ENCODE results near the gene ATG5.

ATG5 gene

DNA sequence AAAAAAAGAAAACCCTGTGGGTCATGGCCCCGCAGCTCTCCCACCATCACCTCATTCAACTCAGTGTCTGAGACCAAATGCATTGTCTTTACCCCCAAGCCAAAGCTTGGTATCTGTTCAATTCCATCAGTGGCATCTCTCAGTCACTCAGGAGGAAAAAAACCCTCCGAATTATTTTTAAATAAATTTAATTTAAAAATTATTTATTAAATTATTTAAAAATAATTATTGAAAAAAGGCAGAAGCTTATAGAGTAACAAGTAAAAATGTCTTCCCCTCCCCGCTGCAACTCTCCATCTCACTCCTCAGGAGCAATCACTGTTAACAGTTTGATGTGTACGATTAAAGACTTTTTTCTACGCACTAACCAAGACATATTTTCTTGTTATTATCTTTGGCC is 188.7 kb downstream of the ATG5 start:
- DNase-seq (ENCODE audit: low read depth), result no peak
- TF ChIP-seq, protein P1, sequence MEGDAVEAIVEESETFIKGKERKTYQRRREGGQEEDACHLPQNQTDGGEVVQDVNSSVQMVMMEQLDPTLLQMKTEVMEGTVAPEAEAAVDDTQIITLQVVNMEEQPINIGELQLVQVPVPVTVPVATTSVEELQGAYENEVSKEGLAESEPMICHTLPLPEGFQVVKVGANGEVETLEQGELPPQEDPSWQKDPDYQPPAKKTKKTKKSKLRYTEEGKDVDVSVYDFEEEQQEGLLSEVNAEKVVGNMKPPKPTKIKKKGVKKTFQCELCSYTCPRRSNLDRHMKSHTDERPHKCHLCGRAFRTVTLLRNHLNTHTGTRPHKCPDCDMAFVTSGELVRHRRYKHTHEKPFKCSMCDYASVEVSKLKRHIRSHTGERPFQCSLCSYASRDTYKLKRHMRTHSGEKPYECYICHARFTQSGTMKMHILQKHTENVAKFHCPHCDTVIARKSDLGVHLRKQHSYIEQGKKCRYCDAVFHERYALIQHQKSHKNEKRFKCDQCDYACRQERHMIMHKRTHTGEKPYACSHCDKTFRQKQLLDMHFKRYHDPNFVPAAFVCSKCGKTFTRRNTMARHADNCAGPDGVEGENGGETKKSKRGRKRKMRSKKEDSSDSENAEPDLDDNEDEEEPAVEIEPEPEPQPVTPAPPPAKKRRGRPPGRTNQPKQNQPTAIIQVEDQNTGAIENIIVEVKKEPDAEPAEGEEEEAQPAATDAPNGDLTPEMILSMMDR (conservative IDR thresholded peaks at IDR 0.05; ENCODE audit: control insufficient read depth, insufficient read depth, low read depth, low read length), result no peak
- H3K4me3 ChIP-seq (ENCODE audit: control insufficient read depth, low read depth, low read length), result no peak overlapping the region

DNA sequence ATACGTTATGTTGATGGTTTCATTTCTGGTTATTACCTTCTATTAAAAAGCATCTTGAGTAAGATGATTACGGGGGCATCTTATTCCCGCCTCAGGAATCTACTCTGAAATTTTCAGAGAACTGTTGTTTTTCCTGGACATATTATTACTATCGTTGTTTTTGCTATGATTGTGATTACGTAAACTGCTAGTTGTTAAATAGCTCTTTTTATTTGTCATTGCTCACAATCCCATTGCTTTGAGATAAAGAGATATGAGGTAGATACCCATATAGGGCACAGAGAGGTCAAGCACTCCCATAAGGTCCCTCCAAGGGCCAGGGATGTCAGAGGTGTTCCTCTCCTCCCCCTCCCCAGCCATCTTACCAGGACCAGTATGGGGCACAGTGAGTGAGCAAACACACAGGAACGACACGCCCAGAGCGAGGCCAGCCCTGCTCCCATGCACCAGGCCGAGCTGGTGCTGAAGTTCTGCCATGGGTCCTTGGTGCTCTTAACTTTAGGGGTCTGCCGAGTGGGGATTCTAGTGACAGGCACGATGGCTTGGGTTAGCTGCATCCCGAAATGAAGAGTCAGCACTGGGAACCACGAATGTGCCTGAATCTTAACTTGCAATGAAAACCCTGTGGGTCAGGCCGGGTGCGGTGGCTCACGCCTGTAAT is 189.5 kb downstream of the ATG5 start:
- H3K4me3 ChIP-seq (ENCODE audit: control insufficient read depth, low read depth, low read length), result no peak overlapping the region
- TF ChIP-seq, protein P1 (conservative IDR thresholded peaks at IDR 0.05; ENCODE audit: control insufficient read depth, insufficient read depth, low read depth, low read length), result no peak
- DNase-seq (ENCODE audit: low read depth), result no peak

DNA sequence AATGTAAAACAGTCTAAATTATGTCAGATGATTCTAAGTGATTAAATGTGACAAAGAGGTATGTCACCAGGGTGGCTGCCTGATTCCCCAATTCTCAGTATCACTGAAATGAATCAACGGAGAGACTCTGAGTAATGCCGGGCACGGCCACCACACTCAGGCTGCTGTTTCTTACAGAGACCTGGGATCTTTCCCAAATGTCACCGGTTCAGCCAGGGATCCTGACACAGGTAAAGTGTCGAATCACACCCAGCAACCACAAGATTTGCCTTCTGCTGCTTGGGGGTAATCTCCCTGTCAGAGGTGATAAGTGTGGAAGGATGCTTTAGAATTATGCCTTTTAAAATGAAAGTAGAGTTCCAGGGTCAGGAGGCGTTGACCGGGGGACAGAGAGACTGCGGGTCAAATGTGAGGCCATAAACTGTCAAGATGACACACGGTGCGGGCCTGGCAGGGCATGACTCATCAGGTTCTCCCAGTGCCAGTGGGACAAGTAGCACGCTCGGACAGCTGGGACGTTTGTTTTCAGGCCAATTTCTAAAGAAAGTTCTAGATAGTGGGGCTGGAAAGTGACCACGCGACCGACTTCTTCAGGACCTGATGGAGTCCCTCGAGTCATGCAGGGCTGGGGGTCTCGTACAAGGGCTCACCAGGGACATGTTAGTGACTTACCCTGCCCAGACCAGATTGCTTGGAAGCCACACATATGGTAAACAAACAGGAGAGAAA is 190.5 kb downstream of the ATG5 start:
- DNase-seq (ENCODE audit: low read depth), result peak; percentile 63
- TF ChIP-seq, protein P1 (conservative IDR thresholded peaks at IDR 0.05; ENCODE audit: control insufficient read depth, insufficient read depth, low read depth, low read length), result no peak
- no peak overlapping the region for H3K4me3 ChIP-seq (ENCODE audit: control insufficient read depth, low read depth, low read length)

Data from fibroblast of mammary gland (primary cell).